Aorta (tissue), 5 donors: ENCODE results near the gene SNAP47. TPM values are rescaled to one million over a fixed set of nuclear protein-coding genes. Genes with fewer than 3 reads are reported as not detected.

Source experiments
- ATAC-seq: fragments of 200-7000 bp; cut with Tn5 transposase; one replicate; pipeline ENCODE4 v1.9.1; 2022; ENCODE audit warnings: moderate library complexity; ENCODE audit not compliant: low FRiP score
- DNase-seq, 2 donors: peaks; one replicate each; pipeline ENCODE4 v3.0.0-alpha.2; 2020
- H3K27ac ChIP-seq, 2 donors: one replicate each; pipeline ENCODE4 v1.5.1; 2013; ENCODE audit warnings: low read length in 2 of 2, mild to moderate bottlenecking in 2 of 2, moderate library complexity in 2 of 2, control low read depth in 1 of 2, inconsistent platforms in 1 of 2, low read depth in 1 of 2
- H3K27me3 ChIP-seq, 2 donors: one replicate each; pipeline ENCODE4 v1.6.1; 2013; ENCODE audit warnings: control low read depth in 1 of 2, low read length in 1 of 2, mild to moderate bottlenecking in 1 of 2, moderate library complexity in 1 of 2; ENCODE audit not compliant: insufficient read depth in 2 of 2, control insufficient read depth in 1 of 2
- H3K36me3 ChIP-seq, 2 donors: one replicate each; pipeline ENCODE4 v1.6.1; 2013; ENCODE audit warnings: control low read depth in 1 of 2, low read length in 1 of 2, mild to moderate bottlenecking in 1 of 2; ENCODE audit not compliant: insufficient read depth in 2 of 2, control insufficient read depth in 1 of 2
- H3K4me1 ChIP-seq, 2 donors: one replicate each; pipeline ENCODE4 v1.6.1; 2013; ENCODE audit warnings: low read length in 2 of 2, control low read depth in 1 of 2, mild to moderate bottlenecking in 1 of 2, moderate library complexity in 1 of 2; ENCODE audit not compliant: insufficient read depth in 2 of 2, control insufficient read depth in 1 of 2
- H3K4me3 ChIP-seq, 2 donors: one replicate each; pipeline ENCODE4 v1.5.1; 2013; ENCODE audit warnings: low read length in 2 of 2, control low read depth in 1 of 2, mild to moderate bottlenecking in 1 of 2
- H3K9me3 ChIP-seq: one replicate; pipeline ENCODE4 v1.6.1; 2013; ENCODE audit warnings: mild to moderate bottlenecking, low read length; ENCODE audit not compliant: control insufficient read depth
- WGBS, 2 donors: extraction: QIAGEN DNeasy Blood & Tissue Kit; methylation state at CpG; one replicate each; pipeline ENCODE4 v1.1.7; 2013; 5-methylcytosine and 5-hydroxymethylcytosine counted together
- intact Hi-C, 2 donors: fragments of 100-400 bp; cut with DNase I; formaldehyde crosslinking; loops; one replicate each; pipeline versions ENCODE4 v1.14.2 to v1.15.0; 2022
- polyA plus RNA-seq, 2 donors: library from polyadenylated mRNA; stranded (reverse); fragments of 200-250 nt; gene quantifications; one replicate each; pipeline ENCODE4 v1.2.3, GENCODE V29; 2013
- total RNA-seq, 2 donors: library from RNA; stranded (reverse); fragmentation: NEBNext Ultra II Directional; extraction: Animal tissue kit (Norgen Biotek cat#: 25700); gene quantifications; one replicate each; pipeline ENCODE4 v1.2.1, GENCODE V29; 2021
- donor health status: healthy with polysubstance abuse.
- donor health status: Bipolar disorder and iron deficiency.
- donor health status: DM: no; HTN: no; CAD: no.
- donor health status: DM: no; HTN: no; CAD: no.
- donor health status: DM: yes; HTN: yes; CAD: no.

The SNAP47 gene
- total and polyA plus RNA-seq, 4 donors = 14.6 to 24.6 (median 16.4) TPM

DNA sequence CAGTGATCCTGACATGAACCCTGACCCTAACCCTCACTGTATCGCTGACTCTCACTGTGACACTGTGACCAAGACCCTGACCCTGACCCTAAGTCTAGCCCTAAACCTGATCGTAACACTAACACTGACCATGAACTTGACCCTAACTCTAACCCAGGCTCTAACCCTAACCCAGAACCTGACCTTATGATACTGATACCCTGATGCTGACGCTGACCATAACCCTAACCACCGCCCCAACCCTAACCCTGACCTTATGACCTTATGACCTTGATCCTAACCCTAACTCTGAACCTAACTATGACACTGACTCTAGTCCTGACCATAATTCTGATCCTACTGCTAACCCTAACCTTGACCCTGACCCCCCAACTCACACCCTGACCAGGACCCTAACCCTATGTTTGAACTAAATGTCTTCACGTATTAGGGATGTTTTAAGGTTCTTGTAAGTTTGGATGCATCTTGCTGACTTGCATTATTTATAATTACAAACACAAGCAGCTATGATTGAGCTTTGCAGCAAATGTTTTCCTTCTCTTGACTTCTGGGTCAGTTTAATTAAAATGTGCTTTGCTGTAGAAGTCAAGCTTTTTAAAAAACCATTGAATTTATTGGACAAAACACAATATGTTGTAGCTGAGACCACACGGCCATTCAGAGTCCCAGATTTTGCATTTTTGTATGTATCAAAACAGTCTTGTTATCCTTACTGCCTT lies 56.3 kb downstream of the SNAP47 start:
- Histone ChIP-seq H3K27me3 (no peaks in the 10 kb centered on the region), H3K36me3 (no peaks in the 10 kb centered on the region), H3K27ac (no peak overlapping the region), H3K4me1 (no peaks in the 10 kb centered on the region), H3K4me3 (no peak overlapping the region), H3K9me3 (no peaks in the 10 kb centered on the region)
- intact Hi-C loops = no loop called here
- 87 to 88% methylated on average over 6 of the region's 6 CpGs for WGBS, 2 donors
- no peak for DNase-seq
- no peak for ATAC-seq

DNA sequence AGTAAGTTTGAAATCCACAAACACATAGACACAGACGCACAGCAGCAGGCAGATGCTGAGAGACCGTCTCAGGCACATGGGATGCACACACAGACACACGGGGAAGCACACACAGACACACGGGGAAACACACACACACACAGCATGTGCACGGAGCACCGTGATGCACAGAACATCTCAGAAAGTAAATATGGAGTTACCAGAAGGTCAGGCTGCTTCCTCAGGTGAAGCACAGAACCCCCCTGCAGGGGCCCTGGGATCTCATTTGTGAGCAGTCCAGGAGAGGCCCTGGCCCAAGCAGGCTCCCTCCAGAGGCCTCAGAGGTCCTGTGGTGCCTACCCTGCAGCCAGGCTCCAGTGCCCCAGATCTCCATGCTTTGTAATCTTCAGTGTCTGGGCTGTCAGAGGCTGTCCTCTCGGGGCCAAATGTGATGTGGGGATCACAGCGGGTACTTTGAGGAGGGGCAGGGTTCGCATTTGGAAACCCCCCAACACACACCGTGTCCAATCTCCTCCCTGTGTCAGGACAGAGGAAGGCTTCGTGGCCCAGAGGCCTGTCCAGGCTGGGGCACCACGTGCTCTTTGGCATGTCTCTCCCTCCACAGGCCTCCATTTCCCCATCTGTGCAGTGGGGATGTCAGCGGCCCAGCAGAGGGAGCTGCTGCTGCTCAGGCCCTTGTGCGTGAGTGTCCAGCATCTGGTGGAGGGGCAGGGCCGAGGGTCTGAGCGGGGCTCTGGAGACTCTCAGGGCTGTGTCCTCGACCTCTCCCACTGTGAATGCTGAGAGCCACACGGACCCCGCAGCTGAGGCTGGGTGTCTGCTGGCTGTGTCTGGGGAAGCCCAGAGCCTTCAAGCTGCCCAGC lies 57.2 kb downstream of the SNAP47 start:
- Histone ChIP-seq H3K27ac (no peak overlapping the region), H3K27me3 (no peaks in the 10 kb centered on the region), H3K4me1 (no peaks in the 10 kb centered on the region), H3K36me3 (no peaks in the 10 kb centered on the region), H3K4me3 (no peak overlapping the region), H3K9me3 (no peaks in the 10 kb centered on the region)
- intact Hi-C loops = no loop called here
- 92 to 93% methylated on average over 19 of the region's 19 CpGs for WGBS, 2 donors
- no peak for ATAC-seq
- no peak for DNase-seq

DNA sequence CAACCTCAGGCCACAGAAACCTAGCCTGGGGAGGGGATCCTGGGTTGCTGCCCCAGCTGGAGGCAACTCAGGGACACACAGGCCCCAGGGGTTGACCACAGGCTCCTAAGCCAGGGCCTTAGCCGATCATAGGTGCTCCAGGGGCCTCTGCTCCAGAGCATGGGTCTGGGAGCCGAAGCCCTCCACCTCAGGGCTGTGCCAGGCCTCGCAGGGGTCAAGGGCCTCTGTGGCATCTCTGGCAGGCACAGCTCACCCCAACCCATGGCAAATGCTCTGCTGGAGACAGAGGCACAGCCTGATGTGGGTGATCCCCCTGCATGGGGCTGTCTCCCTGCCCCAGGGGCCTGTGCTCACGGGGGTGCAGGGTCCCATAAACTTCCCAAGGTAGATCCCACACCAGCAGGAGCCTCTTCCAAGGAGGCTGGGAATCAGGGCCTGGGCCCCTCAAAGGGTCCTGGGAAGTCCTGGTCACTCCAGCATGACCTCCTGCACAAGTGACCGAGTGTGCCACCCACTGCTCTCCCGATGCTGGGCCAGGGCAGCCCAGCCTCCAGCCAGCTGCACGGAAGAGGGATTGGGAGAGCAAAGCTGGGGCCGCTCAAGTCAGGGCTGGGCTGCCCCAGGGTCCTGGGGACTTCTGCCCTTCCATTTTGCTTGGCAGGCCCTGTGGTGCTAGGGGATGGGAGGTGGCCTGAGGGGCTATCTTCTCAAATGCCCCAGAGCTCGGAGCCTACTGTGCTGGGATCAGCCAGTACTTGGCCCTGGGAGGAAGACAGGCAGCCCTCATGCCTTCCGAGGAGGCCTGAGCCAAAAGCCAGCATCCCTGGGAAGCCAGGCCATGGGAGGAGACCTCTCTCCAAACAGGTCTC lies 58.1 kb downstream of the SNAP47 start:
- Histone ChIP-seq H3K36me3 (no peaks in the 10 kb centered on the region), H3K4me3 (no peak overlapping the region), H3K27me3 (no peaks in the 10 kb centered on the region), H3K27ac (no peak overlapping the region), H3K9me3 (no peaks in the 10 kb centered on the region), H3K4me1 (no peaks in the 10 kb centered on the region)
- WGBS, 2 donors = 89 to 92% methylated on average over 10 of the region's 10 CpGs
- DNase-seq (no peak), ATAC-seq (peak; percentile 1)
- intact Hi-C loops = no loop called here

DNA sequence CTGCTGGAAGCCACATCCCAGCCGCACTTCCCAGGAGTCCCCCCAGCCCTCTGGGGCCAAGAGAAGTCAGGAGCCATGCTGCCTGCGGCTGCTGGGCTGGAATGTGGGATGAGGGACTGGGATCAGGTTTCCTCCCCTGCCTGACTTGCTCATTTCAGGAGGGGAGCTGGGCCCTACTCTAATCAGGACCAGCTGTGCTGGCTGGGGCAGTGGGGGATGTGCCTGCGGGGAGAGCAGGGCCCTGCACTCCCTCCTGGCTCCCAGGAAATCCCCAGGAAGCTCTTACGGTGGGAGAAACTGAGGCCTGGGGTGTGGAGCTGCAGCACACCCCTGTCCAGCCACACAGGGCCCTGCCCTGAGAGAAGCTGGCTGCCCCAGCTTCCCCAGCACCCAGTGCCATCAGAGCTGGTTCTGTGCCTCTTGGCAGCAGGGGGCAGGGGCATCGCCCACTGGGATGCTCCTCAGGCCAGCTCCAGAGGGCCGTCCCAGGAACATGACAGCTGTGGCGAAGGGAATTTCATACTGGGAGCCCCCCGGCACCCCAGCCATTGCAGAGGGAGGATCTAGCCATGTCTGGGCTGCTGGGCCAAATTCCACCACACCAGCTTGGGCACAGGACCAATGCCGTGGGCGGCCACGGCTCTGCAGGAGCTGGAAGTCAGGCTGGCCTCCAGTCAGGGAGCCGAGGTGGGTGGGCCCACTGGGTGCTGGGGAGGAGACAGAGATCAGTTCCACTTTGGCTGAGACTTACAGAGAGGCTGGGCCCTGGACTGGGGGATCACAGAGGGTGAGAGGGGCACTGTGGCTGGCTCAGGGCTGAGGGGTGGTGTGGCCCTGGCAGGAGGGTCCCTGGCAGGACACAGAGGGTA lies 58.9 kb downstream of the SNAP47 start:
- no peaks in the 10 kb centered on the region for H3K4me1 ChIP-seq
- no peak overlapping the region for H3K4me3 ChIP-seq
- 35 to 36% methylated on average over 12 of the region's 12 CpGs for WGBS, 2 donors
- DNase-seq (peak; percentile 89 to 93), ATAC-seq (peak; percentile 45)
- intact Hi-C loops = no loop called here
- H3K36me3 ChIP-seq = no peaks in the 10 kb centered on the region
- H3K27me3 ChIP-seq = no peaks in the 10 kb centered on the region
- no peaks in the 10 kb centered on the region for H3K9me3 ChIP-seq
- H3K27ac ChIP-seq = no peak overlapping the region

DNA sequence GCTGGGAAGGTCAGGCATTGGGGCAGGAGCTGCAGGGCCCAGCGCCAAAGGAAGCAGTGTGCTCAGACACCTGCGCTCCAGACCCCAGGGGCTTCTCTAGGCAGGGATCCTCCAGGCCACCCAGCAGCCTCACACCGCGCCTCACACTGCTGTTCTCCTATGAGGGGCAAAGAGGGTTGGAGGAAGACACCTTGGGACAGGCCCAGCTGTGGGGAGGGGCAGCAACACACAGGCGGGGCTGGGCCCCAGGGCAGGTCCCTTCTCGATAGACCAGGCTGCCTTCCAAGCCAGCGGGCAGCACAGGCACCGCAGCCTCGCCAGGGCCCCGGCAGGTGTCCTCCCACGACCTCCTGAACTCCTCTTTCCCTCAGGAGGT lies 59.6 kb downstream of the SNAP47 start:
- intact Hi-C loops = no loop called here
- Histone ChIP-seq H3K4me1 (no peaks in the 10 kb centered on the region), H3K4me3 (no peak overlapping the region), H3K27me3 (no peaks in the 10 kb centered on the region), H3K9me3 (no peaks in the 10 kb centered on the region), H3K27ac (no peak overlapping the region), H3K36me3 (no peaks in the 10 kb centered on the region)
- ATAC-seq = peak; percentile 3
- WGBS, 2 donors = 26 to 37% methylated on average over 11 of the region's 11 CpGs
- DNase-seq = no peak

DNA sequence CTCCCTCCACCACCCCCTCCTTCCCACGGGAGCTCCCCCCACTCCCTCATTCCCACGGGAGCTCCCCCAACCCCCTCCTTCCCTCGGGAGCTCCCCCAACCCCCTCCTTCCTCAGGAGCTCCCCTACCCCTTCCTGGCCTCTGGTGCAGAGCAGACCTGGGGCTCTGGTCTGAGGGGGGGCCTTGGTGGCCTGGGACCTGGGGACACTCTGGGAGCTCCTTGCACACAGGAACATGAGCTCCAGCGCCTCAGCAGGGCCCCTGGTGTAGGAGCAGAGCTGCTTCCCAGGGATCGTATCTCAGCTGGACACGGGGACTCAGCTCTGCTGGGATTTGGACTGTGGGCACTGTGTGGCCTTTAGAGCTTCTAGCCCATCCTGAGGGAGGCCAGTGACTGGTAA lies 60.5 kb downstream of the SNAP47 start:
- no peaks in the 10 kb centered on the region for H3K4me1 ChIP-seq
- ATAC-seq (no peak), DNase-seq (no peak)
- WGBS, 2 donors = 56 to 65% methylated on average over 5 to 6 of the region's 6 CpGs
- no peaks in the 10 kb centered on the region for H3K36me3 ChIP-seq
- no peak overlapping the region for H3K4me3 ChIP-seq
- no peaks in the 10 kb centered on the region for H3K9me3 ChIP-seq
- intact Hi-C loops = no loop called here
- H3K27ac ChIP-seq = no peak overlapping the region
- H3K27me3 ChIP-seq = no peaks in the 10 kb centered on the region

DNA sequence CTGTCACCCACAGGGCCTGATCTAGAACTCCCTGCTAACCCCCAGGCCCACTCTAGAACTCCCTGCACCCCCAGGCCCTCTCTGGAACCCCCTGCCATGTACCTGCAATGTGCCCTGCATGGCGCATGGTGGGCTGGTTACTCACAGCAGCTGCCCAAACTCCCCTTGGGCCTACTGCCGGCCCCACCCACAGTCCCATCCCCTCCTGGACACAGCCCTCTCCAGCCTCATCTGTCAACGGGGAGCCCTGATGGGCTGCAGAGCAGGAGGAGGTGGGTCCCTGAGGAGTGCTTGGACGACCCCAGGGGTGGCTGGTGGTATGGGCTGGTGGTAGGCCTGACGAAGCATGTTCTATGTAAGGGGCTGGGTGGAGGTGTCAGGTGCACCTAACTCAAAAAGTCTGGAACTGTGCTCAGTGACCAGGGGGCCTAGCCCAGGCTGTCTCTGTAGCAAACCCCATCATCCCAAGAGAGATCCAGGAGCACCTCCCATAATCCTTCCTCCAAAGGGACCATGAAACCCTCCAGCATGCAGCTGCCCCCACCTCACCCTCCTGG lies 61.2 kb downstream of the SNAP47 start:
- Histone ChIP-seq H3K9me3 (no peaks in the 10 kb centered on the region), H3K36me3 (no peaks in the 10 kb centered on the region), H3K4me1 (no peaks in the 10 kb centered on the region), H3K27me3 (no peaks in the 10 kb centered on the region), H3K27ac (no peak overlapping the region), H3K4me3 (no peak overlapping the region)
- 94 to 96% methylated on average over 5 of the region's 5 CpGs for WGBS, 2 donors
- no peak for ATAC-seq
- no peak for DNase-seq
- intact Hi-C loops = no loop called here

DNA sequence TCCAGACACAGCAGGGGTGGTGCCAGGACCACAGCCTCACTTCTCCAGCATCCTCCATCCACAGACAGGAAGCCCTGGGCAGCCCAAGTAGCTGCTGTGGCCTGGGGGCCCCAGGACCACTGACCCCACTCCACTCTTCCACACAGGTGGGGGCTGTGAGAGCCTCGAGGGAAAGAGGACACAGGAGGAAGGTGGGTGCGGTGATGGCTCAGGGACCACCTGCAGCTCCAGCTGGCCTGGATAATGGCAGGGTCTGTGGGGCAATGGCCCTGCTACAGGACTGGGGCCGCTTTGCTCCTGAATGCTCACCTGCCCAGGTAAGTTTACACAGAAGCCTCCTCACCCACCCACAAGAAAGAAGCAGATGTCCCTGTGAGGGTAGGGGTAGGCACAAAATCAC lies 61.9 kb downstream of the SNAP47 start:
- Histone ChIP-seq H3K36me3 (no peaks in the 10 kb centered on the region), H3K4me1 (no peaks in the 10 kb centered on the region), H3K9me3 (no peaks in the 10 kb centered on the region), H3K27ac (no peak overlapping the region), H3K4me3 (no peak overlapping the region), H3K27me3 (no peaks in the 10 kb centered on the region)
- intact Hi-C loops = no loop called here
- DNase-seq = no peak
- no peak for ATAC-seq
- WGBS, 2 donors = 90 to 91% methylated on average over 3 of the region's 3 CpGs
